Renal pelvis (tissue), 4 donors: ENCODE data around the gene AMH. TPM values are rescaled to one million over a fixed set of nuclear protein-coding genes. Genes with fewer than 3 reads are reported as not detected.

Experiments used
- DNase-seq: peaks from one replicate; pipeline ENCODE4 v3.0.0-alpha.2; 2013
- polyA plus RNA-seq, 3 donors: library from polyadenylated mRNA; unstranded; fragments of 120-200 nt; gene quantifications; one replicate each; pipeline ENCODE4 v1.2.1, GENCODE V29; 2013; ENCODE audit not compliant: insufficient read length in 3 of 3

The AMH gene
- polyA plus RNA-seq, 3 donors, result 0.43 to 3.5 (median 3.2) TPM

GRCh38 chr19:2233601-2234280, 15.4 kb upstream of the AMH start:
- no peak for DNase-seq

- DNase-seq, result no peak
Observed at GRCh38 chr19:2234996-2235380, 14.1 kb upstream of the AMH start.

- no peak for DNase-seq
Observed at GRCh38 chr19:2235381-2236063, 13.6 kb upstream of the AMH start.

- DNase-seq, result no peak
Observed at GRCh38 chr19:2236064-2236313, 13.1 kb upstream of the AMH start.

- DNase-seq, result peak; percentile 97
Observed at GRCh38 chr19:2236314-2237050, 12.6 kb upstream of the AMH start, which contains the start of the genes PLEKHJ1 and SF3A2. Gene PLEKHJ1 (minus strand): TSS chr19:2236329. CDS start chr19:2236248, 81 bp downstream. Gene SF3A2 (plus strand): TSS chr19:2236824. CDS start chr19:2243419, 6,595 bp downstream.

- DNase-seq, result no peak
Observed at GRCh38 chr19:2237051-2237868, 11.9 kb upstream of the AMH start.

- no peak for DNase-seq
Observed at GRCh38 chr19:2237869-2238153, 11.3 kb upstream of the AMH start.

GRCh38 chr19:2239173-2239572, 9.9 kb upstream of the AMH start:
- DNase-seq, result no peak

- DNase-seq, result no peak
Observed at GRCh38 chr19:2239771-2240770, 9.1 kb upstream of the AMH start.

GRCh38 chr19:2240881-2241760, 8.0 kb upstream of the AMH start:
- no peak for DNase-seq

- no peak for DNase-seq
Observed at GRCh38 chr19:2242092-2242537, 7.0 kb upstream of the AMH start.

GRCh38 chr19:2242816-2243215, 6.3 kb upstream of the AMH start:
- no peak for DNase-seq

- DNase-seq, result no peak
Observed at GRCh38 chr19:2243274-2244124, 5.6 kb upstream of the AMH start.

GRCh38 chr19:2244125-2244411, 5.1 kb upstream of the AMH start:
- DNase-seq, result no peak

- DNase-seq, result no peak
Observed at GRCh38 chr19:2244486-2244885, 4.6 kb upstream of the AMH start.

GRCh38 chr19:2245273-2245672, 3.9 kb upstream of the AMH start:
- DNase-seq, result no peak

- no peak for DNase-seq
Observed at GRCh38 chr19:2246014-2246620, 3.0 kb upstream of the AMH start.

- no peak for DNase-seq
Observed at GRCh38 chr19:2246801-2247361, 2.2 kb upstream of the AMH start.
